GM21528 (cell line): ENCODE results near the gene ZNF584.
"Not testable (repeated sequence)": the region's sequence is repeated elsewhere in the genome, so short reads cannot be mapped to it uniquely, and the experiment has no call there.

Source experiments
- ATAC-seq: cut with Tn5 transposase; IDR thresholded peaks from one replicate; pipeline ENCODE4 v1.9.1; 2021; ENCODE audit warnings: mild to moderate bottlenecking, moderate library complexity; ENCODE audit not compliant: unreplicated experiment, low FRiP score

The ZNF584 gene

DNA sequence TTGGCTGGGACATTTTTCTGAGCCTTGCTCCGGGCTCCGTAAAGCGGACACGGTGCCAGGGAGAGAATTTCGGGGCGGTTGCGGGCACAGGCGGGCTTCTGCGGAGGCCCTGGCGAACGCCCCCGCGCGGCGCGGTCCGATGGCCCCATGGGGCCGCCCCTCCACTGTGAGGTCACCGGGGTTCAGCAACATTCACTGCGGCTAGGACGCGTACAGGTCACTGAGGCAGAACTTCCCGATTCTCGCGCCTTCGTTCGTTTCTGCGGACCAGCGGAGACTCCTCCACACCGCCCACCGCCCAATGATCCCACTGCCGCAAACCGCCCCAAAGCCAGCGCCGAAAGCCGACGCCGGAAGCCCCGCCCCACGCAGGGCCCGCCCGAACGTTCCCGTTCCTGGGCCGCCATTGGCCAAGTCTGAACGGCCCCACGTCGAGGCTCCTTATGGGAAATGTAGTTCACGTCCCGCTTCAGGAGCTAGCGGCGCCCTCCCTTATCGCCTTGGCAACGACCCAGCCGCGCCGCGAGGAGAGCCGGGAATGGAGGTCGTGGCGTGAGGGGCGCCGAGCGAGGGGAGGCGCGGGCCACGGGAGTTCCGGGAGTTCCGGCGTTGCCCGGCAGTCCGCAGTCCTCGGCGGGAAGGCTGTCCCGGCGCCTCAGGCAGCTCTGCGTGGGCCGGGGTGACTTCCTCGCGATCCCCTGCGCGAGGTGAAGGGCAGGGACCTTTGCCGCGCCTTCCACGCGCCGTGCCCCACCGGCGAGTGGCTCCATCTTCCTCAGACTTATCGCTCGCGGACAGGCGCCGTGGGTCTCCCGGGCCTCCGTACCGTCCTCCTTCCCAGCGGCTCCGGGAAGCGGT, at the start of gene ZNF584:
Gene ZNF584, plus strand, starts transcription at position 498 of the 858 bp plus-strand sequence. CDS start 499 bp downstream, outside the sequence.
- ATAC-seq = peak; percentile 84

DNA sequence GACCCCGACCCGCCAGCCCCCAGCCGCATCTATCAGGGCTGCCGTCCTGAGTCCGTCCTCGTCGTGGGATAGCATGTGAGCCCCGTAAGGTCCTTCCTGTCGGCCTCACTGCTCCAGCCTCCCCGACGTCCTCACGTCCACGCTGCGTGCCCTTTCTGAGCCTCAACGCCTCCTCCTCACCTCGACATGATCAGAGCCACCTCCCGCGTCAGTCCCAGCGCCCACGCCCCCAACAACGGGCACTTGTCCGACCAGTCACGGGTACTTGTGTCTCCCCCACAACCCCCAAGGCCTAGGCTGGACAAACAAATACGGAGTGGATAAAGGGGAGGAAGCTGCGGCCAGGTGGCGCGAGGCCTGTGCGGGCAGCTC, 46.6 kb upstream of the ZNF584 start:
- ATAC-seq = no peak

DNA sequence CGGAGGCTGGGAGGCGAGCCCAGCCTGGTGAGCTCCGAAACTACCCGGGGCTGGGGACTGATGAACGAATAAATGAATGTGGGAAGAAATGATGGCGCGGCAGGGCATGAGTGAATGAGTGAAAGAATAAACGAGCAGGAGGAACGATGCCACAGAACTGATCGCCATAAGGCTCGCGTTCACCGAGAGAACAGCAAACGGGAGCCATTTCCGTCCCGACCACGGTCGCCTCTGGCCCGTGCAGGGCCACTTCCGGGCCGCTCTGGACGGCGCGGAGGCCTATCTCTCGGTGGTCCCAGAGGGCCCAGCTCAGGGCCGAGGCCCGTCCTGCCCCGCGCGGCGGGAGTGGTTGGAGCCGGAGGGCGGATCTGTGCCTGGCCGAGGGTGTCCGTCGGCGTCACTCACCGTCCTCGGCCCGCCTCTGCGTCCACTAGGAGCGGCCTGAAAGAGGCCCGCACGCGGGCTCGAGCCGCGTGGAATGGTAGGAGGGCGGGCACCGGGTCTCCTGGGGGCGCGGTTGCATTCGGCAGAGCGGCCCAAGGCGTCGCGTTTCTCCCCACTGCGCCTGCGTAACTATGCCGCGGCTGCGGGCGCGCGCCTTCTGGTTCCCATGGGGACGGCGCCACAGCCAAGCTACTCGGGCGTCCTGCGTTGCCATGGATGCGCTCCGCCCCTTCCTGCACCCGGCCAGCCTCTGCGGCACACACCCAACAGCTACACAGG, 46.0 kb upstream of the ZNF584 start, which contains the start of gene ZNF497:
Gene ZNF497, minus strand, starts transcription at position 480 of the 723 bp plus-strand sequence. CDS start 5,116 bp downstream, outside the sequence.
- peak; percentile 82 for ATAC-seq

DNA sequence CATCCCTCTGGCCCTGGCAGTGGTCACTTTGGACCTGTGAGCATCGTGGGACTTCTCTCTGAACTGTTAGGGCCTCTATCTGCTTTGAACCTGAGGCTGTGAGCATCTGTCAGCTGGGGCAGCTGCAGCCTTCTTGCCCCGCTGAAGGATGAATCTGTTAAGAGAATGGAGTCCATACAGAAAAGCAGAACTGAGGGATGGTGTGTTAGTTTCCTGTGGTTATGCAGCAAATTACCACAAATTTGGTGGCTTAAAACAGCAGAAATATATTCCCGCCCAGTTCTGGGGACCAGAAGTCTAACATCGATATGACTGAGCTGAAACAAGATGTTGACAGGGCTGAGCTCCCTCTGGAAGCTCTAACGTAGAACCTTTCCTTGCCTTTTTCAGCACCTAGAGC, 44.3 kb upstream of the ZNF584 start:
- no peak for ATAC-seq

DNA sequence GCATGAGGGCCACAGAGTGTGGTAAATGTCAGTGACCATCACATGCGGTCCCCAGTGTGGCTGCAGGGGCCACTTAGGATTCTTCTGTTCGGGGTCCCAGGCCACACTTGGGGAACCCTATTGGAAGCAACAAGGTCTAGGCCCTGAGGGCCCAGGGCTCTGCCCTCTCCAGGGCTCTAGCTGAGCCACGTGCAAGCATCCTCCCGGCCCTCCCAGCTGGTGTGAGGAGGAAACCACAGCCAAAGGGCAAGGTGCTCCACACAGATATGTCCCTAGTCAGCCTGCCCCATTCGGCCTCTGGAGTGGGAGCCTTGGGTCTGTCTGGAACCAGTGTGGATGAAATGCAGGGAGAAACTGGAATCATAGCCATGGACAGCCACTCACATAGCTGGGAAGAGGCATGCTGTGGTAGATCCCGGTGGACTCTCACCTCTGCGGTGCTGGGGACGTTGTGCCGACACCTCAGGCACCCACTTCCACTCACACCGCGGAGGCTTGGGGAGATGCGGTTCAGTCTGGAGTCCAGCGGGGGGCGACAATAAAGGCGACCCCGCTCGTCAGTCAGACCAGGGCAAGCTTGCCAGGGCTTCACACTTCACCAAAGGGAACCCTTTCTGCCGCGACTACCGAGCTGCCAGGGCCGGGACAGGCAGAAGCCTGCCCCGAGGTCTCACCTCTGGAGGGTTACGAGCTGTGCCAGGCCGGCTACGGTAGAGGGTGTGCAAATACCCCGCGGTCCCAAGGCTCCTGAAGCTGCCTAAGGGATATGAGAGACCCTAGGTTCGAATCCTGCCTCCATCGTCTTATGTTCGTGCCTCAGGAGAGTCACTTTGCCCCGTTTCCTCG, 41.6 kb upstream of the ZNF584 start:
- ATAC-seq = no peak

DNA sequence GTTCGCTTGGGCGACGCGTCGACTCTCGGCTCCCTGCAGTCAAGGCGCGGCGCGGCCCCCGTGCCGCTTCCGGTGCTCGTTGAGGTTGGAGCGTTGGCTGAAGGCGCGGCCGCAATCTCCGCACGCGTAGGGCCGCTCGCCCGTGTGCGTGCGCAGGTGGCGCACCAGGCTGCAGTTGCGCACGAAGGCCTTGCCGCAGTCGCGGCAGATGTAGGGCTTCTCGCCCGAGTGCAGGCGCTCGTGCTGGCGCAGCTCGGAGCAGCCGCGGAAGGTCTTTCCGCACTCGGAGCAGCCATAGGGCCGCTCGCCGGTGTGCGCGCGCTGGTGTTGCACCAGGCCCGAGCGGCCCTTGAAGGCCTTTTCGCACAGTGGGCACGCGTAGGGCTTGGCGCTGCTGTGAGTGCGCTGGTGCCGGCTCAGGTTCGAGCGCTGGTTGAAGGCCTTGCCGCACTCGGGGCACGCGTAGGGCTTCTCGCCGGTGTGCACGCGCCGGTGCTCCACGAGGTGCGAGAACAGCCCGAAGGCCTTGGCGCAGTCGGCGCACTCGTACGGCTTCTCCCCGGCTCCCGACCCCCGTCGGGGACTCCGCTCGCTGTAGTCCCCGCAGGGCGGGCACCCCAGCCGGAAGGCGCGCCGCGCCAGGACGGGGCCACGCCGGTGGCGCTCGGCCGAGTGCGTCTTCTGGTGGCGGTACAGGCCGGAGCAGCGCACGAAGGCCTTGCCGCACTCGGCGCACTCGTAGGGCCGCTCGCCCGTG, 40.6 kb upstream of the ZNF584 start:
- no peak for ATAC-seq

DNA sequence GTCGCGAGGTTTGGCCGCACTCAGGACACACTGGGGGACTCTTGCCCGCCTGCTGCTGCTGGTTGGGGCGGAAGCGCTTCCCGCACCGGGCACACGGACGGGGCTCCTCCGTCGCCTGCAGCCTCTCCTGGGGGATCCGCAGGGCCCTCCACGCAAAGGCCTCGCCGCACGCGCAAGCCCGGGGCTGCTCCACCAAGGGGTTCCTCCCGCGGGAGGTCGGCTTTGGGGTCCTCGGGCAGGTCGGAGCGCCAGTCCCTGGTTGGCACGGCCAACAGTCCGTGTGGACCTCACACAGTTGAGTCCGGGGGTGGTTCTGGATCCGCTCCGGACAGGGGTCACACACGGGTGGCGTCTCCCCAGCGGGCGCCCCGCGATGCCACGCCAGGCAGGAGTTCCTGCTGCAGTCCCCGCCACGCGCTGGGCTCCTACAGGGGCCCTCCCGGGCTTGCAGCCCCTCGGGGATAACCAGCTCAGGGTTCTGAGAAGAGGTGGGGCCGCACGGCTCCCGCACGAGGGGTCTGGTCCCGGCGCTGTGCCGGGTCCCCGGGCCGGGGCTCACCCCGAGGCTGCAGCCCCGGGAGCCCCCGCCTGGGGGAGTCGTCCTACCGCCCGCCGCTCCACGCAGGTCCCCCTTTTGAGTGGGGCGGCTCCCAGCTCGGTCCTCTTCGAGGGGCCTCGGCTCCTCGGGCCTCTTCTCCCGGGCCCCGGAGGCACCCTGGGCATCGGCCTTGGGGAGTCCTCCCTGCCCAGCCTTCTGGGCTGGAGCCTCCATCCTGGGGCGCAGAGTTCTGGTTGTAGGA, 39.7 kb upstream of the ZNF584 start:
- no peak for ATAC-seq

DNA sequence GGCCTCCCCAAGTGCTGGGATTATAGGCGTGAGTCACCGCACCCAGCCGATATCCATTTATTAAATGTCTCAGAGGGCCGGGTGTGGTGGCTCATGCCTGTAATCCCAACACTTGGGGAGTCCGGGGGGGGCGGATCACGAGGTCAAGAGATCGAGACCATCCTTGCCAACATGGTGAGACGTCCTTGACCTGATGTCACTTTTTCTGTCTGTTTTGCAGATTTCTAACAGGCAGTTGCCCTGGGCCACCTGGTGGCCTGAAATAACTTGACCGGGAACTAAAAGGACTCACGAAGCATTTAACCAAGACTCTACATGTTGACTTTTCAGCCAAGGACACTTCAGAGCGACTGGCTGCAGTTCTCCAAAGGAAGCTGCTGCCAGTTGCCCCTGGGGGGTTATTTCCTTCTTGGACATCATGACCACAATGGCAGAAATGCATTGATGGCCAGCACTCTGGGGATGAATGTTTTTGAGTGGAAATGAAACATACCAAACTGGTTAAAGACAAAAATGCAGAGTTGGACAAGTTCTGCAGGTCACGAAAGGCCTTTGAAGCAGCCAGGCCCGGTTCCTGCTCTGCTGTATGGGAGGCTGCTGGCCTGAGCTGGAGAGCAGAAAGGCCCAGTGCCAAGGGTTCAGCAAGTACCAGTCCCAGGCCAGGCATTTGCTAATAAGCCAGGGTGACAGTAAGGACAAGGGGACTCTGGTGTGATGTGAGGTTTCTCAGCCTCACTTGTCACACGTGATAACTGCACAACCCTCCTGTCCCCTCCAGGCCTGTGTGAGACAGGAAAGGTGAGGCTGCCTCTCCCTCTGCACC, 35.9 kb upstream of the ZNF584 start:
- ATAC-seq = no peak

DNA sequence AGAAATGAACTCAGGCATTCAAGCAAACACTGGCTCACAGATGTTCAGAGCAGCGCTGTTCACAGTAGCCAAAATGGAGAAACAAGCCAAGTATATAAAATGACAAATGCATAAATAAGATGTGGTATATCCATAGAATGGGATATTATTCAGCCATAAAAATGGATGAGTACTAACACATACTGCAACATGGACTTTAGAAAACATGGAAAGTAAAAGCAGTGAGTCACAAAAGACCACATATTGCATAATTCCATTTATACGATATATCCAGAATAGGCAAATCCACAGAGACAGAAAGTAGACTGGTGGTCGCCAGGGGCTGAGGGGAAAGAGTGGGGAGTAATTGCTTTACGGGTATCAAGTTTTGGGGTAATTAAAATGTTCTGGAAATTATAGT, 34.2 kb upstream of the ZNF584 start:
- ATAC-seq = no peak

DNA sequence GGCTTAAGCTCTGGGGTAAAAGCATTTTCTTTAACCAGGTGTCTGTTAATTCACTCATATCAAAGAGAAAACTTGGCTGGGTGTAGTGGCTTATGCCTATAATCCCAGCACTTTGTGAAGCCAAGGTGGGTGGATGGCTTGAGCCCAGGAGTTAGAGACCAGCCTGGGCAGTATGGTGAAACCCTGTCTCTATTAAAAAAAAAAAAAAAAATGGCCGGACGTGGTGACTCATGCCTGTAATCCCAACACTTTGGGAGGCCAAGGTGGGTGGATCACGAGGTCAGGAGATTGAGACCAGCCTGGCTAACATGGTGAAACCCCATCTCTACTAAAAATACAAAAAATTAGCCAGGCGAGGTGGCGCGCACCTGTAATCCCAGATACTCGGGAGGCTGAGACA, 31.7 kb upstream of the ZNF584 start:
- not testable (repeated sequence) for ATAC-seq

DNA sequence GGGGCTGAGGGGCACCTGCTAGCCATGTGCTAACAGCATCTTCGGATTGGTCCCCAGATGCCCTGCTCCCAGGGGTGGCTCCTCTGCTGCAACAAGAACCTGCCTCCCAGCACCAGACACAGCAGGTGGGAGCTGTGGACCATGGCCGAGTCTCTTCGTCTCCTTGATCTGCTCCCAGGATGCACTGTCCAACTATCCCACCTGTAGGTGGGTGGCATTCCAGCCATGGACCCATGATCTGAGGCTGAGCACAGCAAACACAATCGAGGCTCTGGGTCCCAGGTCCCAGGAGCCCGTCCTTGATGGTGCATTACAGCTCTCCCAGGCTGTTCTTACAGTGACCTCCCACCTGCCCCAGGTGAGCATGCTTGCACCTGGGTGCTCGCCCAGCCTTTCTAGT, 29.2 kb upstream of the ZNF584 start:
- ATAC-seq = no peak

DNA sequence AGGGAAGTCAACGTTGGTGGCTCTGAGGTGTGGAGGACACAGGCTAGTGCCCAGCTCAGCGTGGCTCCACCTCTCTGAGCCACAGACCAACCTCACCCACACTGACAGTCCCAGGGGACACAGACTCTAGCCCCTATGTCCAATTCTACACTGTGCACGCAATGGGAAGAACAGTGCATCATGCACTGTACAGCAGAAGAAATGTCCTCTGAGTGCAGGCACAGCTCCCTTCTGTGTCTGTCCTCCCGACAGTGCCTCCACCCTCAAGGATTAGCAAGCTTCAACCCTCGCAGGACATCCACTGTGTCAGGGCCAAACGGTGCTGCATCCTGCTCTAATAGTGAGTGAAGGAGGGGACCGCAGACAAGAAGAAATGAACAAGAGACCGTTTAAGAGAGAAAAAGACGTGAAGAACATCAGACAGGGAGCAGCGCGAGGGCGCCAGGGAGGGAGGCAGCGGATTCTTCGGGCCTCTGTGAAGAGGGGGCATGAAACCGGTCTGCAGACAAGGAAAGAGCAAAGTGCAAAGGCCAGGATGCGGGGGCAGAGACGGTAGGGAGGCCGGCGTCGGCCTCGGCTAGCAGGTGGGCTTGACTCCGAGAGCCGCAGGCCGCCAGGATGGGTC, 28.3 kb upstream of the ZNF584 start:
- ATAC-seq = peak; percentile 0

DNA sequence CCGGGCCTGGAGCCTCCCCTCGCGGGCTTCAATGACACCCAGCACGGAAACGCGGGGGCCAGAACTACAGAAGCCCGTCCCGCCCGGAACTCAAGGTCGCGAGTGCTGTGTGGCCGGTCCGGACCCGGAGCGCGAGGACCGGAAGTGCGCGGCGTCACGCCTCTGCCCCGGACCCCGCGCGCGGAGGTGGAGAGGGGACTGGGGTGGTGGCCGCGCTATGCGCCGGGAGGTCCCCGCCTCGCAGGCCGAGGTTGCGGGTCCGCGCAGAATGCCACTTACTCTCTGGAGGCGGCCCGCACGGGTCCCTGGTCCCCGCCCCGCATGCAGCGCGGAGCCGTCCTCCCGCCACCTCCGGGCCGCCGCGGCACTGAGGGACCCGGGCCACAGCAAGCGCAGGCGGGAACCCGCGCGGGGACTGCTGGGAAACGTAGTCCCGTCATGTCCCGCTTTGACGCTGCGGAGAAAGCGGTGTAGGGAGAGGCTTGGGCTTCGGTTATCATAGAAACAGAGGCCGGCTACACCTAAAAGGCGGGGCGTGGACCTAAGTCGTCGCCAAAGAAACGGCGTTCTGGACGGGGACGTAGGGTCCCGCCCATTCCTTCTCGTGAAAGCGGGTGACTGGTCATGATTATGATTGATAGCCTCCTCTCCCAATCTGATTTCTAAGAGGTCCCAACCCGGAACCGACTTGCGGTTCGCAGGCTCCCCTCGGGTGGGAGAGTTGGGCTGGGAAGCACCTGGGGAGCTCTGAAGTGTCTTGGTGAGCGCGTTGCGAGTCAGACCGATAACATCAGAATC, 27.6 kb upstream of the ZNF584 start, which contains the start of gene ZNF837:
Gene ZNF837, minus strand, starts transcription at position 369 of the 798 bp plus-strand sequence. CDS start 11,698 bp downstream, outside the sequence.
- peak; percentile 77 for ATAC-seq

DNA sequence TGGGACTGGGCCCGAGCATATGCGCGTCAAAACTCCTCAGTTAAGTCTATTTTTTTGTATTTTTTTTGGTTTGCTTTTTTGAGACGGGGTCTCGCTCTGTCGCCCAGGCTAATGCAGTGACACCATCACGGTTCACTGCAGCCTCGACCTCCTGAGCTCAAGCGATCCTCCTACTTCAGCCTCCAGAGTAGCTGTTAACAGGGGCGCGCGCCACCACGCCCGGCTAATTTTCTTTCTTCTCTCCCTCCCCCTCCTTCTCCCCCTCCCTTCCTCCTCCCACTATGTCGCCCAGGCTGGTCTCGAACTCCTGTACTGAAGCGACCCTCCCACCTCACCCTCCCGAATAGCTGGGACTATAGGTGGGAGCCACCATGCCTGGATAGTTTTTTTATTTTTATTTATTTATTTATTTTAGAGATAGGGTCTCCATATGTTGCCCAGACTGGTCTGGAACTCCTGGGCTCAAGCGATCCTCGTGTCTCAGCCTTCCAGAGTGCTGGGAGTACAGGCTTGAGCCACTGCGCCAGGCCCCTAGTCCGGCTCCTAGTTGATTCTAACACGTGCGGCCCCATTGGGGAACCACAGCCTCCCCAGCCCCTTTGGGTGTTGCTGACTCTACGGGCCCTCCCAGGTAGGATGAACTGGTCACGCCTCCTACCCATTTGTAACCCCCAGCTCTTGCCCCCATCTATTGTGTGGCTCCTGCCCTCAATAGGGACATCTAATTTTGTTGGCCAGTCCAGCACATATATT, 26.8 kb upstream of the ZNF584 start:
- no peak for ATAC-seq

DNA sequence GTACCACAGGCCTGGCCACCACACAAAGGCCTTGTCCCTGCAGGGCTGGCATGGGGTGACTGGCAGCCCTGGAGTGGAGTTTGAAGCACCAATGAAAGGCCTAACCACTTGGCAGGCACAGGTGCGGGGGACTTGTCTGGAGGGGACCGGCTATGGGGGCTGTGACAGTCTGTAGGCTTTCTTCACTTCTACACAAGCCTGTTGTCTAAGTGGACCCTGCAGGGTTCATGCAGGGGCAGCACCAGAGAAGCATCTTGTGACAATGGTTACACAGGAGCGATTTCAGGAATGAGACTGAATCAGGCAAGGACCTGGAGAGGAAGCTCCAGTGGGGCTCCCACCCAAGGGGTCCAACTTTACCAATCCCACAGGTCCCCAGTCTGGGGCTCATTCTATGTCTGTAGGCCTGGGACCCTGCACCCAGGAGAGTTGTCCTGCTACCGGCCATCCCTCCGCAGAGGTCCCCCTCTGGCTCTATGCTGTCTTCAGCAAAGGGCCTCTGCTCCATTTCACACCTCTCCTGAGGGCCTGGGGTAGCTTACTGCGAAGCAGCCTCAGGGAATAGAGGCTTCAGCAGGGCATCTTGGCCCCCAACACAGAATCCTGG, 25.3 kb upstream of the ZNF584 start:
- no peak for ATAC-seq

DNA sequence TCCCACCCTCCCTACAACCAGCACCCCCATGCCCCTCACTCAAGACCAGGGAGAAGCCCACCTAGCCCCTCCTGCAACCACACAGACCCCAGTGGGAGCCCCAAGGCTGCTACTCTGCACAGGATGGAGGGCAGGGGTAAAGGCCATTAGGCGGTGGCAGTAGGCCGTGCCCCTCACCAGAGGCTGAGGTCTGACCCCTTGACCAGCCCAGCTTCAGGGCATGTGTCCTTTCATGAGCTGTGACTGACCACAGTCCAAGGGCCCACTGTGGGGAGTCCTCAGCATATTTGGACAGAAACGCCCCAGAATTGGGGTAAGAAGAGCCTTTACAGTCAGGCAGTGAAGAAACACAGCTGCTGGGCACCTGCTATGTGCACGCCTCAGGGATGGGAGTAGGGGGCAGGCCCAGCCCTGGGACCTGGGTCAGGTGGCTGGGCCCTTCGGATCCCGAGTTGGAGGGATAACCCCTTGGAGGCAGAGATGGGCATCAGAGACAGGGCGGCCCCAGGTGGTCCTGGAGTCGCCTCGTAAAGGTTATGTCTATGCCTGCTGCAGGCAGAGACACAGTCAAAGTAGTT, 23.0 kb upstream of the ZNF584 start:
- ATAC-seq = no peak
